CD4-positive, alpha-beta T cell treated with Interleukin-1 beta for 1 hour (primary cell): ENCODE measurements around the gene RAB24.

Experiments
- DNase-seq, 2 donors: peaks; one replicate each; pipeline ENCODE4 v3.0.0-alpha.2; 2020 to 2022

RAB24 gene

GRCh38 chr5:177332896-177333260 lies 29.4 kb upstream of the RAB24 start:
- no peak for DNase-seq

GRCh38 chr5:177332031-177332895 lies 28.7 kb upstream of the RAB24 start:
- no peak for DNase-seq

DNA sequence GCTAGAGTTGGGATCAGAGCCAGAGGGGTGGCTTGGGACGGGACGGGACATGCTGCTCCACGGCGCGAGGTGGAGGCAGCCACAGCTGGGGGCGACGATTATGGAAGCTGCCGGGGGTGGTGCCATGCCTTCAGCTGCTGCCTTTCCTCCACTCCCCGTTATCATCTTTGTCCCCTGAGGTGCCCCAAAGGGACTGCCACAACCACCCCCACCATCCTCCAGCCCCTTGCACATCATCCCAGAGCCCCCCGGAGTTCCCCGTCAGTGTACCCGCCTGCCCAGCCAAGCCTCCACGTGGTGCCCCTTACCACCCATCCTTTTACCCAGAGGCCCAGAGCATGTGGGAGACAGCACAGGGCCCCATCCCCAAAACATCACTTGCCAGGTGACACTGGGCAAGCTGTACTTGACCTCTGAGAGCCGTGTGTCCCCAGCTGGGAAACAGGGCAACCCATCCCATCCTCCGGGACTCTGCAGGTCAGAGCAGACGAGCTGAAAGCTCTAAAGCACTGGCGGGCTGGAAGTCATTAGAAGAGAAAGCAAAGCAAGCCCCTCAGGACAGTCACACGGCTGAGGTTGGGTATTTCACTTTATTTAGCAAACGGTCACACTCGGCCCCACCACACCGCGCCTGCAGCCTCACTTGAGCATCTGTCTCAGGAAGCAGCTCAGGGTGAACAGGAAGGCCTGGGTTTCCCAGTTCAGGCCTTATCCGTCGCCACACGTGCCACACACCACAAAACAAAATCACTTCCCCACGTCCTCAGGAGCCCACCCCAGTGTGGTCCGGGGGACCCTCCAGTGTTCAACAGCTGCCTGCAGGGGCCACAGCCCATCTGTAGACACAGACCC lies 27.7 kb upstream of the RAB24 start:
- peak in 1 of 2 donors; percentile 9 for DNase-seq

- no peak for DNase-seq
These were observed 26.4 kb upstream of the RAB24 start for GRCh38 chr5:177329883-177330282.

DNA sequence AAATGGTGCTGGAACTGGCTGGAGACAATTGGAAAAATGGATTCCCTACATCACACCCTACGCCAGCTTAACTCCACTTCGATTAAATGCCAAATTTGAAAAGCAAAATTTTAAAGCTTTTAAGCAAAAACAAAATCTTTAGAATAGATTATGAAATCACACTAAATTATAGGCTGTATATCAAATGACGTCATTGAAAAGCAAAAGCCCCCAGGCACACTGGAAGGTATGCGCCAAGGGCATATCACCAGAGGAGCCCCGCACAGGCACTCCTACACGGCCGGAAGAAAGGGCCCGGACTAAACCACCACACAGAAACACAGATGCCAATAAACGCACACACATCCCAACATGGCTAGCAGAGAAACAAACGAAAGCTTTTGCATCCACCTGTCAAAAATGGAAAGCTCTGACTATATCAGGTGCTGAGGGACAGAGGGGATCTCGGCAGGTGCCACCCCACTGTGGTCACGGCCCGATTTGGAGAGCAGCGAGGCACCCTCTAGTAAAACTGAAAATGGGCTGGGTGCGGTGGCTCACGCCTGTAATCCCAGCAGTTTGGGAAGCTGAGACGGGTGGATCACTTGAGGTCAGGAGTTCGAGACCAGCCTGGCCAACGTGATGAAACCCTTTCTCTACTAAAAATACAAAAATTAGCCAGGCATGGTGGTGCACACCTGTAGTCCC lies 25.2 kb upstream of the RAB24 start:
- DNase-seq, result no peak

GRCh38 chr5:177327539-177328522 lies 24.3 kb upstream of the RAB24 start:
- DNase-seq, result no peak

GRCh38 chr5:177325868-177326381 lies 22.4 kb upstream of the RAB24 start:
- DNase-seq, result no peak

DNA sequence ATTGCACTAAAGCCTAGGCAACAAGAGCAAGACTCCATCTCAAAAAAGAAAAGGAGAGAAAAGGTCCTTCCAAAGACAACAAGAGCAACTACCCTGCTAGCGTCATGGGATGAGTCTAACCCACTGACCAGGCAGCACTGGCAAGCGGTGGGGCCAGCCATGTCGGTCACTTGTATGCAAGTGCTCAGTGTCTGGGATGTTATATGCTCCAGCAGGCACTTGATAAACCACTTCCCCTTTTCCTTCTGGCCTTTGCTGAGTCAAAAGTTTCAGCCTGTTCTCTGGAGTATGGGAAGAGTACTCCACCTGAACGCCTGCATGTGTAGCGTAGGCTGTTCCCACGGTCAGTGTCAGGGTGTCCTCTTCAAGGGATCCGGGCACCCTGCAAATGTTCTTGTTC lies 17.4 kb upstream of the RAB24 start:
- no peak for DNase-seq

GRCh38 chr5:177319913-177320588 lies 16.5 kb upstream of the RAB24 start:
- no peak for DNase-seq

DNA sequence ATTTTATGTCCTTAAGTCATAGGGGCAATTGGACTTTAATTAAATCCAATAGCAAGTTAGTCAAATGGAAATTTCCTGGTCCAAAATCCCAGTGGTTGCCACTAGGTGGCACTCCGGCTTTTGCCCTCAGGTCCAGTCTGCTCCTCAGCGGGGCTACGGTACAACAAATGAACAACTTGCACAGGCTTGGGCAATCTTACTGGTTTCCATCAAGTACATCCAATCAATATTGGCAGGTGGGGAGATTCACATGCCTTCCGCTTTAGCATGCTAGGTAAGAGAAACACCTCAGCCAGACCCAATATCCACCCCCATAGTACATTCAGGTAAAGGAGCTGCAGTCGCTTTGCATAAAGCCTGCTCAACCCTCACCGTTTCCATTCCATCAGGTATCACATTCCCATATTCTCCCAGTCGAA lies 14.4 kb upstream of the RAB24 start:
- peak; percentile 78 to 80 for DNase-seq

- DNase-seq, result no peak
These were observed 12.5 kb upstream of the RAB24 start for GRCh38 chr5:177316005-177316404.

DNA sequence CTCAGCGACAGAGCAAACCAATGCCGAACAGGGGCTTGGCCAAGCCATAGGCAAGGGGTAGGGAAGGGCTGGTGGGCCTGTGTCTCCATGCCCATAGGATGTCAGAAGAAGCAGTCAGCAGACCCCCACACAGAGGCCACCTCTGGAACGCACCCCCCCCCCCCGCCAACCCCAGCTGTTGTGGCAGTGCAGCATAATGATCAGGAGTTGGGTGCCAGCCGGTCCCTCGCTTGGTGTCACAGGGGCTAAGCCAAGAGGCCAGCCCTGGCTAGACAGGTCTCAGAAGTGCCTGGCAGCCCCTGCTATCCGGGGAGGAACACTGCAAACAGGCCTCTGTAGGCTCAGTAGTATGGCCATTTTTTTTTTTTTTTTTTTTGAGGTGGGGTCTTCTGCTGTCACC lies 11.9 kb upstream of the RAB24 start:
- no peak for DNase-seq

- DNase-seq, result no peak
These were observed 11.1 kb upstream of the RAB24 start for GRCh38 chr5:177314376-177315342.

GRCh38 chr5:177313561-177314259 lies 10.2 kb upstream of the RAB24 start:
- no peak for DNase-seq

GRCh38 chr5:177312649-177313181 lies 9.2 kb upstream of the RAB24 start:
- no peak for DNase-seq

- peak; percentile 96 for DNase-seq
These were observed 8.5 kb upstream of the RAB24 start, which contains the start of gene MXD3 for GRCh38 chr5:177311723-177312648. Gene MXD3, minus strand, starts transcription at chr5:177311898. Its CDS starts 68 bp downstream, at chr5:177311830.

- no peak for DNase-seq
These were observed 7.8 kb upstream of the RAB24 start for GRCh38 chr5:177311392-177311722.
